OCI-LY7 (cell line): ENCODE measurements around the gene CYP24A1. TPM values are rescaled to one million over a fixed set of nuclear protein-coding genes. Genes with fewer than 3 reads are reported as not detected.
"Not testable (repeated sequence)": the region's sequence is repeated elsewhere in the genome, so short reads cannot be mapped to it uniquely, and the experiment has no call there.

ENCODE experiments used
- BruUV-seq: library from RNA; stranded (reverse); fragments of 400-500 nt; replicated peaks from 2 replicates; lab custom pipeline; 2021; lab: Mats Ljungman, UMichigan
- CTCF ChIA-PET: fragments of 300-600 bp; sonication (Branson Sonifier 250); formaldehyde crosslinking; loops from one replicate; lab custom pipeline; 2022; ENCODE audit warnings: antibody characterized with exemption; ENCODE audit not compliant: unreplicated experiment; lab: Charles Lee
- POLR2A ChIA-PET: fragments of 300-600 bp; sonication (Branson Sonifier 250); formaldehyde crosslinking; loops from one replicate; lab custom pipeline; 2022; ENCODE audit warnings: antibody characterized with exemption; lab: Charles Lee
- DNase-seq: peaks from one replicate; pipeline ENCODE4 v3.0.0-alpha.2; 2015; ENCODE audit warnings: low spot score
- H2AFZ ChIP-seq: fragments of 200-600 bp; sonication (generic), shearing (Covaris generic); 2 replicates; pipeline ENCODE4 v1.6.1; 2014; ENCODE audit warnings: mild to moderate bottlenecking, antibody characterized with exemption, low read length, moderate library complexity
- H3K27ac ChIP-seq: fragments of 200-600 bp; sonication (generic); 2 replicates; pipeline ENCODE4 v1.5.1; 2014; ENCODE audit warnings: mixed run types, low read depth, mild to moderate bottlenecking, moderate library complexity, low read length, inconsistent platforms; ENCODE audit not compliant: poor library complexity, severe bottlenecking
- H3K36me3 ChIP-seq: fragments of 200-600 bp; sonication (generic); 2 replicates; pipeline ENCODE4 v1.6.1; 2014; ENCODE audit warnings: mild to moderate bottlenecking, antibody characterized with exemption, low read length, moderate library complexity, mixed read lengths; ENCODE audit not compliant: insufficient read depth
- H3K4me1 ChIP-seq: fragments of 200-600 bp; sonication (generic); 2 replicates; pipeline ENCODE4 v1.5.1; 2014; ENCODE audit warnings: mild to moderate bottlenecking, low read length; ENCODE audit not compliant: insufficient read depth, poor library complexity, severe bottlenecking
- H3K4me2 ChIP-seq: fragments of 200-600 bp; sonication (generic); 2 replicates; pipeline ENCODE4 v1.6.1; 2014; ENCODE audit warnings: mild to moderate bottlenecking, low read length
- H3K4me3 ChIP-seq: fragments of 200-600 bp; sonication (generic); 2 replicates; pipeline ENCODE4 v1.5.1; 2014; ENCODE audit warnings: mild to moderate bottlenecking, low read depth, low read length; ENCODE audit not compliant: poor library complexity, severe bottlenecking
- H3K79me2 ChIP-seq: fragments of 200-600 bp; sonication (generic); 2 replicates; pipeline ENCODE4 v1.6.1; 2016; ENCODE audit warnings: low read depth, mild to moderate bottlenecking, low read length, moderate library complexity, mixed read lengths; ENCODE audit not compliant: insufficient read depth
- H3K9me2 ChIP-seq: fragments of 200-600 bp; sonication (generic); 2 replicates; pipeline ENCODE4 v1.6.1; 2016; ENCODE audit warnings: mild to moderate bottlenecking, low read length, mixed read lengths; ENCODE audit not compliant: insufficient read depth
- H3K9me3 ChIP-seq: fragments of 200-600 bp; sonication (generic); 2 replicates; pipeline ENCODE4 v1.6.1; 2014; ENCODE audit warnings: mild to moderate bottlenecking, mixed run types, low read length, mixed read lengths
- H4K20me1 ChIP-seq: fragments of 200-600 bp; sonication (generic); 2 replicates; pipeline ENCODE4 v1.6.1; 2014; ENCODE audit warnings: mild to moderate bottlenecking, antibody characterized with exemption, low read length, moderate library complexity, mixed read lengths; ENCODE audit not compliant: insufficient read depth
- CTCF ChIP-seq: fragments of 200-600 bp; sonication (generic); conservative IDR thresholded peaks from 2 replicates; pipeline ENCODE4 v1.5.1; 2014; ENCODE audit warnings: mild to moderate bottlenecking, antibody characterized with exemption, low read length, moderate library complexity, mixed read lengths
- EZH2phosphoT487 ChIP-seq: fragments of 200-600 bp; sonication (generic); IDR thresholded peaks from 2 replicates; pipeline ENCODE4 v1.6.1; 2018; ENCODE audit warnings: low read depth, borderline replicate concordance, mild to moderate bottlenecking, mixed run types, antibody characterized with exemption, low read length, moderate library complexity, mixed read lengths
- intact Hi-C: fragments of 100-400 bp; cut with micrococcal nuclease; formaldehyde crosslinking; loops from one replicate; pipeline ENCODE4 v1.10.0; 2022; ENCODE audit not compliant: unreplicated experiment
- total RNA-seq, 2 experiments: library from RNA; depleted of rRNA in 1 of 2; stranded (reverse); fragments of >200 nt in 1 of 2; shearing (Covaris generic) in 1 of 2; gene quantifications; 2 replicates each; pipeline ENCODE4 v1.2.3, GENCODE V29; 2014 to 2022

The CYP24A1 gene
- total RNA-seq, 2 experiments from 2014 or later, result not detected

GRCh38 chr20:54126806-54127655 lies 46.8 kb downstream of the CYP24A1 start:
- H3K27ac ChIP-seq, result no peak overlapping the region
- ChIA-PET POLR2A (interaction anchor here (0.8 to 1.4 kb wide), 2 partner anchors 11 to 21 kb away, joined by 3 to 4 read pairs; no protein-coding TSS in a partner anchor), CTCF (no interaction called here)
- H3K36me3 ChIP-seq, result no peaks in the 10 kb centered on the region
- H3K9me3 ChIP-seq, result no peaks in the 10 kb centered on the region
- H3K4me3 ChIP-seq, result no peak overlapping the region
- no TSS peak for BruUV-seq
- no peaks in the 10 kb centered on the region for H4K20me1 ChIP-seq
- no peaks in the 10 kb centered on the region for H3K4me1 ChIP-seq
- no peak overlapping the region for H2AFZ ChIP-seq
- no peak overlapping the region for H3K4me2 ChIP-seq
- peaks cover 17% of the 10 kb centered on the region; the same call in 1 of the 2 replicates for H3K79me2 ChIP-seq
- H3K9me2 ChIP-seq, result no peaks in the 10 kb centered on the region
- no peak for TF ChIP-seq EZH2phosphoT487
- no peak for TF ChIP-seq CTCF
- intact Hi-C loops, result no loop called here
- no peak for DNase-seq

GRCh38 chr20:54126328-54126727 lies 47.5 kb downstream of the CYP24A1 start:
- H3K4me3 ChIP-seq, H2AFZ ChIP-seq, H3K4me1 ChIP-seq, H3K4me2 ChIP-seq, H3K9me2 ChIP-seq, H3K9me3 ChIP-seq, POLR2A ChIA-PET, H3K27ac ChIP-seq, CTCF ChIA-PET, DNase-seq, BruUV-seq, H3K36me3 ChIP-seq, H4K20me1 ChIP-seq, intact Hi-C loops: not testable (repeated sequence)
- peaks cover 17% of the 10 kb centered on the region; the same call in 1 of the 2 replicates for H3K79me2 ChIP-seq

- Histone ChIP-seq H3K4me1 (no peaks in the 10 kb centered on the region), H3K9me2 (no peaks in the 10 kb centered on the region), H4K20me1 (no peaks in the 10 kb centered on the region), H3K79me2 (peaks cover 17% of the 10 kb centered on the region; the same call in 1 of the 2 replicates), H3K36me3 (no peaks in the 10 kb centered on the region), H3K4me3 (no peak overlapping the region), H3K4me2 (no peak overlapping the region), H3K9me3 (no peaks in the 10 kb centered on the region), H3K27ac (no peak overlapping the region), H2AFZ (no peak overlapping the region)
- intact Hi-C loops, result no loop called here
- TF ChIP-seq CTCF (no peak), EZH2phosphoT487 (no peak)
- ChIA-PET CTCF (no interaction called here), POLR2A (no interaction called here)
- DNase-seq, result no peak
- no TSS peak for BruUV-seq
Observed at GRCh38 chr20:54123587-54124180, 50.1 kb downstream of the CYP24A1 start.
